Neural cell (in vitro differentiated cells): ENCODE results near the gene TRMU. TPM values are rescaled to one million over a fixed set of nuclear protein-coding genes. Genes with fewer than 3 reads are reported as not detected.

ENCODE experiments used
- H2AFZ ChIP-seq: fragments of 200-600, 300-800 bp; sonication (generic), shearing (Covaris generic); 2 replicates; pipeline ENCODE4 v1.6.0; 2014; ENCODE audit warnings: low read depth, mild to moderate bottlenecking, antibody characterized with exemption, low read length, moderate library complexity
- H3F3A ChIP-seq: fragments of 200-600 bp; shearing (Covaris generic); 2 replicates; pipeline ENCODE4 v1.6.1; 2016; ENCODE audit warnings: mild to moderate bottlenecking, moderate library complexity, mixed read lengths, antibody characterized with exemption, low read length; ENCODE audit not compliant: insufficient read depth, poor library complexity, severe bottlenecking
- H3K27ac ChIP-seq: fragments of 200-600, 300-800 bp; sonication (generic), shearing (Covaris generic); 2 replicates; pipeline ENCODE4 v1.5.1; 2014; ENCODE audit warnings: mild to moderate bottlenecking, low read length, moderate library complexity
- H3K27me3 ChIP-seq: fragments of 300-800, 200-600 bp; sonication (generic), shearing (Covaris generic); 2 replicates; pipeline ENCODE4 v1.6.0; 2014; ENCODE audit warnings: mild to moderate bottlenecking, low read depth, low read length, moderate library complexity; ENCODE audit not compliant: insufficient read depth
- H3K36me3 ChIP-seq: fragments of 300-800, 200-600 bp; sonication (generic), shearing (Covaris generic); 2 replicates; pipeline ENCODE4 v1.5.1; 2014; ENCODE audit warnings: mild to moderate bottlenecking, antibody characterized with exemption, low read length, moderate library complexity; ENCODE audit not compliant: insufficient read depth
- H3K4me2 ChIP-seq: fragments of 300-800, 200-600 bp; sonication (generic), shearing (Covaris generic); 2 replicates; pipeline ENCODE4 v1.6.0; 2014; ENCODE audit warnings: mild to moderate bottlenecking, low read length
- H3K4me3 ChIP-seq: fragments of 300-800, 200-600 bp; sonication (generic), shearing (Covaris generic); 2 replicates; pipeline ENCODE4 v1.5.1; 2014; ENCODE audit warnings: mild to moderate bottlenecking, low read length, moderate library complexity
- H3K79me2 ChIP-seq: fragments of 200-600 bp; shearing (Covaris generic); replicated peaks from 2 replicates; pipeline ENCODE4 v1.6.0; 2014; ENCODE audit warnings: mild to moderate bottlenecking, low read length, moderate library complexity; ENCODE audit not compliant: insufficient read depth
- H3K9ac ChIP-seq: fragments of 300-800, 200-600 bp; sonication (generic), shearing (Covaris generic); 2 replicates; pipeline ENCODE4 v1.6.1; 2016; ENCODE audit warnings: mild to moderate bottlenecking, low read length, mixed read lengths
- H3K9me2 ChIP-seq: fragments of 200-600 bp; shearing (Covaris generic); 2 replicates; pipeline ENCODE4 v1.6.1; 2016; ENCODE audit warnings: mild to moderate bottlenecking, low read length, mixed read lengths; ENCODE audit not compliant: insufficient read depth
- H3K9me3 ChIP-seq: fragments of 200-600, 300-800 bp; sonication (generic), shearing (Covaris generic); 2 replicates; pipeline ENCODE4 v1.6.1; 2016; ENCODE audit warnings: mild to moderate bottlenecking, mixed run types, low read length, moderate library complexity, mixed read lengths
- H4K20me1 ChIP-seq: fragments of 200-600 bp; shearing (Covaris generic); 2 replicates; pipeline ENCODE4 v1.6.1; 2016; ENCODE audit warnings: mild to moderate bottlenecking, mixed run types; ENCODE audit not compliant: insufficient read depth
- CTCF ChIP-seq: fragments of 450-650 bp; IDR thresholded peaks from 2 replicates; pipeline ENCODE4 v1.5.1; 2014; ENCODE audit warnings: antibody characterized with exemption, mild to moderate bottlenecking, moderate library complexity; ENCODE audit not compliant: poor library complexity, severe bottlenecking
- EP300 ChIP-seq: fragments of 450-650 bp; conservative IDR thresholded peaks from 2 replicates; pipeline ENCODE4 v1.6.1; 2014; ENCODE audit warnings: antibody characterized with exemption, mild to moderate bottlenecking, moderate library complexity; ENCODE audit not compliant: poor library complexity, severe bottlenecking
- EZH2 ChIP-seq: fragments of 200-600, 300-800 bp; shearing (Covaris generic), sonication (generic); IDR thresholded peaks from 2 replicates; pipeline ENCODE4 v1.6.1; 2014; ENCODE audit warnings: antibody characterized with exemption, low read length, borderline replicate concordance, mild to moderate bottlenecking; ENCODE audit not compliant: insufficient read depth, poor library complexity, severe bottlenecking
- MXI1 ChIP-seq: fragments of 450-650 bp; conservative IDR thresholded peaks from 2 replicates; pipeline ENCODE4 v1.6.1; 2014; ENCODE audit warnings: antibody characterized with exemption, mild to moderate bottlenecking; ENCODE audit not compliant: poor library complexity, severe bottlenecking
- REST ChIP-seq: IDR thresholded peaks from 2 replicates; pipeline ENCODE4 v1.6.1; 2012; ENCODE audit warnings: borderline replicate concordance
- TAF1 ChIP-seq: IDR thresholded peaks from 2 replicates; pipeline ENCODE4 v1.6.1; 2012; ENCODE audit warnings: low read depth
- polyA plus RNA-seq: library from polyadenylated mRNA; depleted of rRNA; stranded (reverse); fragments of >200 nt; gene quantifications from 2 replicates; pipeline ENCODE4 v1.2.3, GENCODE V29; 2014

The TRMU gene
- polyA plus RNA-seq, 1 donor from 2014 or later, result 72.9 TPM

GRCh38 chr22:46389081-46389480, 53.6 kb downstream of the TRMU start:
- Histone ChIP-seq H3K9me3 (no peaks in the 10 kb centered on the region), H3F3A (no peaks in the 10 kb centered on the region), H4K20me1 (no peaks in the 10 kb centered on the region), H3K4me3 (no peak overlapping the region), H3K27me3 (no peaks in the 10 kb centered on the region), H3K4me2 (no peak overlapping the region), H3K27ac (no peak overlapping the region), H2AFZ (no peak overlapping the region), H3K9ac (no peak overlapping the region), H3K79me2 (no peaks in the 10 kb centered on the region), H3K36me3 (no peaks in the 10 kb centered on the region), H3K9me2 (no peaks in the 10 kb centered on the region)
- TF ChIP-seq REST (no peak), MXI1 (no peak), EP300 (no peak), CTCF (no peak)

GRCh38 chr22:46390105-46390651, 54.7 kb downstream of the TRMU start:
- Histone ChIP-seq H3K4me2 (no peak overlapping the region), H3K9me3 (no peaks in the 10 kb centered on the region), H3K27me3 (no peaks in the 10 kb centered on the region), H4K20me1 (no peaks in the 10 kb centered on the region), H3K36me3 (no peaks in the 10 kb centered on the region), H2AFZ (no peak overlapping the region), H3K4me3 (no peak overlapping the region), H3K9ac (no peak overlapping the region), H3K79me2 (no peaks in the 10 kb centered on the region), H3K27ac (no peak overlapping the region), H3F3A (no peaks in the 10 kb centered on the region), H3K9me2 (no peaks in the 10 kb centered on the region)
- TF ChIP-seq MXI1, result no peak
- TF ChIP-seq TAF1, result no peak
- no peak for TF ChIP-seq EP300

- TF ChIP-seq EZH2 (no peak), TAF1 (no peak)
- Histone ChIP-seq H3F3A (no peaks in the 10 kb centered on the region), H3K79me2 (no peaks in the 10 kb centered on the region), H3K36me3 (no peaks in the 10 kb centered on the region), H3K4me2 (no peak overlapping the region), H3K4me3 (no peak overlapping the region), H4K20me1 (no peaks in the 10 kb centered on the region), H3K27me3 (no peaks in the 10 kb centered on the region), H3K9ac (no peak overlapping the region), H2AFZ (no peak overlapping the region), H3K27ac (no peak overlapping the region), H3K9me3 (no peaks in the 10 kb centered on the region), H3K9me2 (no peaks in the 10 kb centered on the region)
These were observed 55.3 kb downstream of the TRMU start for GRCh38 chr22:46390652-46391301.
